ENCODE measurements around the gene C2.

GRCh38 chr6:31896493-31896855 is 31.0 kb upstream of the C2 start:
- TF ChIP-seq CTCF (IDR thresholded peaks at IDR 0.05) (no peak), ZFX (IDR thresholded peaks at IDR 0.05; ENCODE audit: borderline replicate concordance) (no peak)
